Cerebellar cortex (tissue), 1 donor: ENCODE data around the gene NRP1.
"Not testable (repeated sequence)": the region's sequence is repeated elsewhere in the genome, so short reads cannot be mapped to it uniquely, and the experiment has no call there.

Experiments used
- DNase-seq: peaks from one replicate; pipeline ENCODE4 v3.0.0-alpha.2; 2015; ENCODE audit warnings: low spot score

Gene NRP1

GRCh38 chr10:33150146-33150545, 184.3 kb downstream of the NRP1 start:
- no peak for DNase-seq

- DNase-seq = no peak
Observed at GRCh38 chr10:33147013-33147310, 187.5 kb downstream of the NRP1 start.

GRCh38 chr10:33146189-33147012, 188.1 kb downstream of the NRP1 start:
- DNase-seq = no peak

GRCh38 chr10:33145451-33146188, 188.8 kb downstream of the NRP1 start:
- DNase-seq = peak; percentile 5

GRCh38 chr10:33143160-33143728, 191.2 kb downstream of the NRP1 start:
- no peak for DNase-seq

- DNase-seq = no peak
Observed at GRCh38 chr10:33142295-33142694, 192.2 kb downstream of the NRP1 start.

- no peak for DNase-seq
Observed at GRCh38 chr10:33141251-33141650, 193.2 kb downstream of the NRP1 start.

- DNase-seq = no peak
Observed at GRCh38 chr10:33139181-33139646, 195.3 kb downstream of the NRP1 start.

GRCh38 chr10:33138686-33139085, 195.8 kb downstream of the NRP1 start:
- DNase-seq = not testable (repeated sequence)

GRCh38 chr10:33137356-33138005, 197.0 kb downstream of the NRP1 start:
- DNase-seq = no peak

GRCh38 chr10:33136781-33137180, 197.7 kb downstream of the NRP1 start:
- no peak for DNase-seq

- DNase-seq = no peak
Observed at GRCh38 chr10:33136271-33136670, 198.2 kb downstream of the NRP1 start.

- DNase-seq = no peak
Observed at GRCh38 chr10:33134011-33134751, 200.3 kb downstream of the NRP1 start.

GRCh38 chr10:33133557-33133956, 200.9 kb downstream of the NRP1 start:
- no peak for DNase-seq

GRCh38 chr10:33132626-33133025, 201.8 kb downstream of the NRP1 start:
- peak; percentile 9 for DNase-seq

- no peak for DNase-seq
Observed at GRCh38 chr10:33129996-33130386, 204.5 kb downstream of the NRP1 start.

- no peak for DNase-seq
Observed at GRCh38 chr10:33129141-33129995, 205.1 kb downstream of the NRP1 start.

- DNase-seq = no peak
Observed at GRCh38 chr10:33127622-33128021, 206.8 kb downstream of the NRP1 start.
